ENCODE results near the gene OR6A2. TPM values are rescaled to one million over a fixed set of nuclear protein-coding genes. Genes with fewer than 3 reads are reported as not detected.

Gene OR6A2
- total and polyA plus RNA-seq, 2 of the 8 experiments (the other 6 are each of a cell fraction or from before 2014, with no cell fraction given), result 0.14 to 0.20 TPM

GRCh38 chr11:6812390-6813005 lies 13.0 kb upstream of the OR6A2 start (continued):
- TF ChIP-seq HDAC2 (IDR thresholded peaks at IDR 0.05; ENCODE audit: borderline replicate concordance in 1 of 2, low read depth in 2 of 2, low read length in 2 of 2) (no peak), ZNF274 (IDR thresholded peaks at IDR 0.05; ENCODE audit: borderline replicate concordance, extremely low read depth, low read length) (no peak), RBBP5 (IDR thresholded peaks at IDR 0.05; ENCODE audit: borderline replicate concordance, low read depth, low read length) (no peak), EZH2 (IDR thresholded peaks at IDR 0.05; ENCODE audit: low read depth, low read length, severe bottlenecking) (no peak), TCF12 (IDR thresholded peaks at IDR 0.05; ENCODE audit: low read depth, low read length) (no peak), RFX5 (IDR thresholded peaks at IDR 0.05; ENCODE audit: borderline replicate concordance, low read depth, low read length) (no peak), CEBPB (IDR thresholded peaks at IDR 0.05; ENCODE audit: low read depth, low read length) (no peak), CREB1 (IDR thresholded peaks at IDR 0.05) (peak; percentile 41; the same call in 1 of the 2 replicates), NANOG (IDR thresholded peaks at IDR 0.05; ENCODE audit: insufficient read depth, low read depth, low read length, poor library complexity, severe bottlenecking) (no peak), TBP (IDR thresholded peaks at IDR 0.05; ENCODE audit: low read depth, low read length) (no peak), JUN (IDR thresholded peaks at IDR 0.05; ENCODE audit: low read depth, low read length) (no peak), CHD2 (IDR thresholded peaks at IDR 0.05; ENCODE audit: low read length) (no peak), RNF2 (IDR thresholded peaks at IDR 0.05; ENCODE audit: borderline replicate concordance, low read depth, low read length, missing control alignments, poor library complexity, severe bottlenecking) (no peak), KDM1A (IDR thresholded peaks at IDR 0.05; ENCODE audit: borderline replicate concordance, low read length) (no peak), TEAD4 (IDR thresholded peaks at IDR 0.05; ENCODE audit: low read depth, low read length) (no peak), SUZ12 (IDR thresholded peaks at IDR 0.05; ENCODE audit: low read length) (no peak), GTF2F1 (IDR thresholded peaks at IDR 0.05; ENCODE audit: borderline replicate concordance, low read depth, low read length) (no peak), FOSL1 (IDR thresholded peaks at IDR 0.05; ENCODE audit: insufficient read depth, low read depth, low read length) (no peak)

Measured in H1 (cell line).